CD4-positive, alpha-beta T cell treated with Interferon gamma for 1 hour (primary cell): Measurements from ENCODE around the gene TACC3.

Experiments
- DNase-seq: peaks from one replicate; pipeline ENCODE4 v3.0.0-alpha.2; 2020

TACC3 gene

DNA sequence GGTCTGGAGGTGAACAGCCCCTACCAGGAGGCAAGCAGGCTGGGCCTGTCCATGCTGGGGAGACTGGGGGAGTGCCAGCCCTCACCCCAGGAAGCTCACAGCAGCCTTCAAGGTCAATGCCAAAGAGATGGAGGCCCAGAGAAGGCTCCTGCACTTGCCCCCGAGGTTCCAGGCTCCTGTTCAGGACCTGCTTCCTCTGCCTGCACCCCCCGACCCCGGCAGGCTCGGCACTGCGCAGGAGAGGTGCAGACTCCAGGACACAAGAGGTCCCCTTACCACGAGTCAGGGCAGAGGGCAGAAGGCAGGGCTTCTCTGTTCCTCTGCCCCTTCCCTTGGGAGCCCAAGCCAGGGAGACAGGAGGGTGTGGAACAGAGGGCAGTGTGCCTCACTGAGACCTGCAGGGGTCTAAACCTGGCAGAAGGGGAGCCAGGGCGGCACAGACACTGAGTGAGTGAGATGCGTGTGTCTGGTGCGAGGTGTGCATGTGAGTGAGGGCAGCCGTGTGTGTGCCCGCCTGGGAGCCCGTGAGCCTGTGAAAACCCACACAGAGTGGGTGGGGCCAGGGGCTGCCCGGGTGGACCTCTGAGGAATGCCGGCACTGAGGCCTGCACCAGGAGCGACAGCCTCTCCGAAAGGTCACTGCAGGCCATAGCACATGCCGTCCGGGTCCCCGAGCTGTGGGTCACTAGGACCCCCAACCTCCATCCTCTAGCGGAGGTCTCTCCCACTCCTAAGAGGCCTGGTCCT, 41.1 kb downstream of the TACC3 start:
- no peak for DNase-seq

GRCh38 chr4:1763070-1763549, 41.8 kb downstream of the TACC3 start:
- no peak for DNase-seq

DNA sequence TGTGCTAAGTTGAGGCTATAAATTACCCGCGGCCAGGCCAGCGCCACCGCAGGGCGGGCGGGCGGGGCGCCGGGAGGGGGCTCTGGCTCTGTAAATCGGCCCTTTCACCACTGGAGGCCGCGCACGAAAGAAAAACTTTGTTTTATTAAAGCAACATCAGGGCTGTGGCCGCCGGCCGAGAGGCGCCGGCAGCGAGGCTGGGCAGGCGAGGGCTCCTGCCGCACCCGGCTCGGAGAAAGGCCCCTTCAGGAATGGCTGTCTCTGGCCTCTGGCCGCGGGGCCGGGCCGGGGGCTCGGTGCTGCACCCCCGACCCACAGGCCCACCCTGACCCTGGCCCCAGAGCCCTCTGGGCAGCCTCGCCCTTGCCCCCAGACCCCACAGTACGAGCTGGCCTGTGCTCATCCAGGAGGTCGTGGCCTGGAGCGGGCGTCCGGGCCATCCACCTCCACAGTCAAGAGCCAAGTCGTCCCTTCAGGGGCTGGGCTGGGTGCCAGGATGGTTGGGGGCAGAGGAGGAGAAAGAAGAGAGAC, 42.3 kb downstream of the TACC3 start:
- no peak for DNase-seq

- no peak for DNase-seq
Measured at GRCh38 chr4:1764670-1765069, 43.3 kb downstream of the TACC3 start.

DNA sequence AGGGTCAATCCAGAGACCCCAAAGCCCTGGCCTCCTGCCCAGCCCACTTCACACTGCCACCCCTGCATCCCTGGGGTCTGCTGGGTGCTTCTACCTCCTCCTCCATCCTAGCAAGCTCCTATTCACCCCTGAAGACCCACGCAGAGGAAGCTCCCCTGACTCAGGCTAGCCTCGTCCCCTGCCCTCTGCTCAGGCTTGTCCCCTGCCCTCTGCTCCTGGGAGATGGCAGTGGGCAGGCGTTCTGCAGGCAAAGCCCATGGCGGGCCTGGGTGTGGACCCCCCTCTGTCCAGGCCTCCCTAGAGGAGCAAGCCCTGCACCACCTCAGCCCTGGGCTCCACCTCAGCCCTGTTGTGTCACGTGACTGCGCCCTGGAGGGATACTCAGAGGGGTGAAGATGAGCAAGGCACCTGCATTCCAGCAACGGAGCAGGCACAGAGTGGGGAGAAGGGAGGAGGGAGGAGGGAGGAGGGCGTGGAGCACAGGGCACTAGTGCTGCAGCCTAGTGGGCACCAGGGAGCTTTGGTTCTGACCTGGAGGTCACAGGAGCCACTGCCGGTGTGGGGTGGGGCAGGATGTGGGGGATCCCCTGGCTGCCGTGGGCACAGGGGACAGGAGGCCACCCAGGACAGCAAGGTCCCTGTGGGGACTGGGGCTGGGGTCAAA, 44.2 kb downstream of the TACC3 start:
- no peak for DNase-seq

DNA sequence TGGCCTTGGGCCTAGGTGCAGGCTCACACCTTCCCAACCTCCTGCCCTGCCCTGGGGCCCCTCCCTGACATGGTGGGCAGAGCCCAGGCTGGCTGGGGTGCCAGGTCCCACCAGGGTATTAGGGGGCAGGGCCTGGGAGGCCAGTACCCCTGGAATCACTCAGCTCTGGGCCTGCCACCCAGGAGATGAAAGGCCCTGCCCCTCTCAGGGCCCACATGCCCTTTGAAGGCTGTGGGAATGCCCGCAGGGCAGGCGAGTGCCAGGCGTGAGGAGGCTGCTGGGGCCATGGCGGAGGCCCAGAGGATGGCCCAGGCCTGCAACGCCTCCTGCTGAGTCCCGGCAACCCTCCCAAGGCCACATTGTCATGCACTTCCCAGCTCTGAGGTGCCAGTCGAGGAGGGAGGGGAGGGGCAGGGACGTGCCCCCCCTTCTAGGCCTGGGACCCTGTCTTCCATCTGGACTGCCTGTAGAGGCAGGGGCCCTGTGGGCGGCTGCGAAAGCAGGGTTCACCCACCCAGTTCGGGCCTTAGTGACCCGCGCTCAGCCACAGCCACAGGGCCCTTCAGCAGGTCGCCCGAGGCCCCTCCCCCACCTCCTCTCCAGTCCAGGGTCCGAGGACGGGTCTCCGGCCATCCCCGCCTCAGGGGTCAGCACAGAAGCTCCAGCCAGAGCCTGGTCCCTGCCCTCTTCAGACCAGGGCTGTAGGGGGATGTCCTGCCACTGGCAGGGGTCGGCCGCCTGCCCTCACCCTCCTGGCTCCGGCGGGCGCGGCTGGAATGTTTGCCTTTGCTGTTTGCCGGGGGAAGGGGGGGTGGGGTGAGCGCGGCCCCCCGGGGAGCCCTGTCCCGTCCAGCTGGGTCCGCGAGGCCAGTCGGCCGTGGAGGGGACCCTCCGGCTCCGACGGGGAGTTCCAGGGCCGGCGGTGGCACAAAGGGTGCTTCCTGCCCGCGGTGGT, 45.1 kb downstream of the TACC3 start:
- no peak for DNase-seq

GRCh38 chr4:1767061-1767769, 45.9 kb downstream of the TACC3 start:
- DNase-seq = peak; percentile 16

GRCh38 chr4:1767770-1768366, 46.5 kb downstream of the TACC3 start:
- no peak for DNase-seq

DNA sequence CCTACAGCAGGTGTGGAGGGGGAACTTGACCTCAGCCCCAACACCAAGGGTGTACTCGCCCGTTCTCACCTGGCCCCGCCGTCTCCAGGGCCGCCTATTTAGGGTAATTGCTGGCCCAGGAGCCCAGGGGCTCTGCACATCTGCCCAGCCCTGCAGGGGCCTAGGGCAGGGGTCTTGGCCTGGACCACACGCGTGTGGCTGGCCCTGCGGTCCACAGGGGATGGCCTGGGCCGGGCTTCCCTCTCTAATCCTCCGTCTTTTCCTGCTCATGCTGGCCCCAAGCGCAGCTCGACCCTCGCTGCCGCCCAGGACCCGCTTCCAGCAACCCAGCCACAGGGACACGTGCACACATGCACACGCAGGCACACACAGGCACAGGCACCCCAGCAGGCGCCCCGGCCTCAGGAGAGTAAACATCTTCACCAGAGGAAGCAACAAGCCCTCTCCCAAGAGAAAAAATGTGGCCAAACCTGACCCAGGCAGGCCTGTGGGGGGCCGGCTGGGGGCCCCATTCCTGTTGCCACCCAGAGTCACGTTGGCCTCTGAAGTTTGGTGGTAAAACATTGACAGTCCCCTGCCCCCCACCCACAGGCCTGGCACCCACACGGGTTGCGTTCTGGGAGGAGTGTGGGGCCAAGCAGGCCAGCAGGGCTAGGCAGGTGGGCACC, 47.2 kb downstream of the TACC3 start:
- no peak for DNase-seq

GRCh38 chr4:1769692-1770091, 48.4 kb downstream of the TACC3 start:
- DNase-seq = no peak

DNA sequence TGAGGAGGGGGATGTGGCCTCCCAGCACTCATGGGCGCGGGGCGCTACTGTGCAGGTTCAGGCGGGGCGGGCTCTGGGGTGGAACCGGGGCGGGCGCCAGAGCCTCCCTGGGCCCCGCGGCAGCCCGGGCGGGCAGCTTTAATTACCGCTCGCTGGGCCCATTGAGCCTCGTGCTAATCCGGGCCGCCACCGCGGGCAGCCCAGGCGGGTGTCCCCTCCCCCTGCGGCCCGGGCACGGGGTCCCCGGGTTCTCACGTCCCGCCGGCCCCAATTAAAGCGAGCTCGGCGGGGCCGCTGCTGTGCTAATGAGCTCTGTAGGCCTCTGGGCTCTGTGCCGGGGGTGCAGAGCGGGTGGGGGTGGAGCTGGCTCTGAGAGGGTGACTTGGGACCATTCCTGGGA, 48.9 kb downstream of the TACC3 start:
- no peak for DNase-seq

DNA sequence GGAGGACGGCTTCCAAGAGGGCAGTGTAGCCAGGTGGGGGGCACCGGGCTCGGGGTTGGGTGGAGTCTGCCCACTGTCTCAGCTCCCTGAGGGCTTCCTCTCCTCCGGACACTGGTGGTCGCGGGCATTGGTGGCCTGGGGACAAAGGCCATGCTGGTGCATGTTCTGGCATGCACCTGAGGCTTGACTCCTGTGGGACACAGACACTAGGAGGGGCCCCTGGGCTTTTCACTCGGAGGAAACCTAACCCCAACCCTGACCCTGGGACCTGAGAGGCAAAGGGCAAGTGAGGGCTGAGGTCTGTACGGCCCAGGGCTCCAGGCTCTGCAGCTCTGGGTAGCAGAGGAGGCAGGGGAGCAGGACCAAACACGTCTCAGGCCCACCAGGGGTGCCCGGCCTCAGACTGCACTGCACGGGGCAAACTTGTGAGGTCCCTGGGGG, 49.5 kb downstream of the TACC3 start:
- DNase-seq = no peak

DNA sequence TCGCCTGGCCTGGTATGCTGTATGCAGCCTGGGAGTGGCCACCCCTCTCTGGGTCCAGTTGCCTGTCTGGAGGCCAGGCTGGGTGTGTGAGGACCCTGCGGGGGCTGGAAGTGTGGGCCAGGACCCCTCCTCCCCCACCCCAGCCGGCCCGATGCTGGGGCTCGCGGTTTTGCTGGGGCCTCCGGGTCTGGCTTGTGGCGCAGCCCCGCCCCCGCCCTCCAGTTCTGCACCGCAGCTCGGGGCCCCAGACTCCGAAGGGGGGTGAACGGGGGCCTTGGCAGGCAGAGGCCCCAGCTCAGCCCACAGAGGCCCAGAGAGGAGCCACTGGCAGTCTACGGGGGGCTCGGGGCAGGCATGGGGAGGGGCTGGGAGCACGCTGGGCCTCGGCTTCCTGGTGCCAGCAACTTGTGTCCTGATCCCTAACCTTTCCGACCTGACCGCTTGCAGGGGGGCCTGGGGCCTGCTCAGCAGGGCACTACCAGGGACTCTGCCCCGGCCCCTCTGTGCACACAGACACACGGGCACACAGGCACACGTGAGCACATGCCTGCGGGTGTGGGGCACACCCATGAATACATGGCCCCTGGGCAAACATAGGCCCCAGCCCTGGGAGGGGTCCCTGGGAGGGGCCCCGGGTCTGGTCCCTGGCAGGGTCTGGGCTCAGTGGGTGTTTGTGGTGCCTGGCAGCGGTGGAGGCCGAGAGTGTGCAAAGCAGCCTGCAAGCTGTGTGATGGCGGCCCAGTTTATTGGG, 50.4 kb downstream of the TACC3 start:
- DNase-seq = no peak

DNA sequence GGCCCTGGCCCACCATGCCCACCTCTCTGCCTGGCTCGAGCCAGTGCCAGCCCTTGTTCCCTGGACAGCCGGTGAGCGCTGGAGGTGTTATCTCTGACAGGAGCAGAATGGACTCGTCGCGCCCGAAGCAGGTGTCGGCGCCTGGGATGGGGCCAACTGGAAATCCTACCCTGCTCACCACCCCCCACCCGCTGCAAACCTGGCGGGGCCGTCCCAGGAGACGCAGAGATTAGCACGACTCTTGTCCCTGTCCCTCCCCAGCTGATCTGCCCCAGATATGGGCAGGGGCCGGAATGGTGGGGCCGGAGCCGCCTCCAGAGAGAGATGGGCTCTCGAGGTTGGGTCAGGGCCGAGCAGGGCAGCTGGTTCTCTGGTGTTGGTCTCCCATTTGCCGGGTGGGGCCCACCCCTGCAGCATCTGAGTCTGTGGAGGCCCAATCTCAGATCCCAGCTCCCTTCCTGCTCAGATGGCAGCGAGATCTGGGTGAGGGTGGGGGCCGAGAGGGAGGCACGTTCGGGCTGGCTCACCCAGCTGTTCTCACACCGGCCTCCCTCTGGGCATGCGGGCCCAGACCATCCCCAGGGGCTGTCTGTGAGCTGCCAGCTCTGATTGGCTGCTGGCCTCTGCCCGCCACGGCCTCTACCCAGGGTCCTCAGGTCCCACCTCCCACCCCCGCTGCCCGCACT, 51.7 kb downstream of the TACC3 start:
- no peak for DNase-seq

GRCh38 chr4:1773754-1774153, 52.4 kb downstream of the TACC3 start:
- no peak for DNase-seq

GRCh38 chr4:1775731-1776500, 54.6 kb downstream of the TACC3 start:
- peak; percentile 7 for DNase-seq

DNA sequence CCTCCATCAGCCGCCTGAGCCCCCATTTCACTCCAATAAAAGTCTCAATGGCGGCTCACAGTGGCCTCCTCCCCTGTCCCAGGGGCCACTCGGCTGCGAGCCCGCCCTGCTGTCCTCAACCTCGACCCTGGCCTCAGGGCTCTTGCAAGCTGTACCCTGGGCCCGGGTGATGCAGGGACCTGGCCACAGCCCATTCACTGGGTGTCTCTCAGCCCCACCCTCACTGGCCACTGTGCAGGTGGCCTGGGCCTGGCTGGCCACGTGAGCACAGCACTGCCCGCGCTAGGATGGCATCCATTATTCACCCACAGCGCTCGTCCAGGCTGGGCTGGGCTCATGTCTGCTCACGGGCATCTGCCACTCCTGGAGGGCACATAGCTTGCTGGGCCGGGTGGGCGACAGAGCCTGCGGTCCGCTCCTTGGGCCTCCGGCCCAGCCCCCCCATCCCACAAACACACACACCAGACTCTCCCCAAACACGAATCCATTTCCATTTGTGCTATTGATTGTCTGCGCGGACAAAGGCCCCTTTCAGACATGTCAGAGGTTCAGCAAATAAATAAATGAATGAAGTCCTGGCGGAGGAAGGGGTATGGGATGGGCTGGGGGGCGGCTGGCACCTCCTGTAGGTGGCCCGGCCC, 55.3 kb downstream of the TACC3 start:
- DNase-seq = no peak

- no peak for DNase-seq
Measured at GRCh38 chr4:1777822-1778641, 56.7 kb downstream of the TACC3 start.
